GM12892 (cell line): ENCODE measurements around the gene CAMK2G.

ENCODE experiments used
- DNase-seq: peaks from one replicate; pipeline ENCODE4 v3.0.0; 2011; ENCODE audit not compliant: insufficient read length
- FAIRE-seq: peaks from 2 replicates; lab custom pipeline; 2011; peaks lifted over from hg19 to GRCh38; lab: Jason Lieb, UNC
- POLR2A ChIP-seq: IDR thresholded peaks from 2 replicates; pipeline ENCODE4 v1.6.1; 2011; ENCODE audit warnings: low read depth, low read length, control low read depth
- POLR2AphosphoS5 ChIP-seq: IDR thresholded peaks from 2 replicates; pipeline ENCODE4 v1.6.1; 2011; ENCODE audit warnings: low read depth, low read length, control low read depth
- TAF1 ChIP-seq: IDR thresholded peaks from 2 replicates; pipeline ENCODE4 v1.6.1; 2011; ENCODE audit warnings: low read depth, mild to moderate bottlenecking, control low read depth, low read length, borderline replicate concordance

The CAMK2G gene

GRCh38 chr10:73786512-73786885 is 87.9 kb downstream of the CAMK2G start:
- TF ChIP-seq TAF1 (no peak), POLR2A (no peak), POLR2AphosphoS5 (no peak)
- DNase-seq (no peak), FAIRE-seq (no peak)

DNA sequence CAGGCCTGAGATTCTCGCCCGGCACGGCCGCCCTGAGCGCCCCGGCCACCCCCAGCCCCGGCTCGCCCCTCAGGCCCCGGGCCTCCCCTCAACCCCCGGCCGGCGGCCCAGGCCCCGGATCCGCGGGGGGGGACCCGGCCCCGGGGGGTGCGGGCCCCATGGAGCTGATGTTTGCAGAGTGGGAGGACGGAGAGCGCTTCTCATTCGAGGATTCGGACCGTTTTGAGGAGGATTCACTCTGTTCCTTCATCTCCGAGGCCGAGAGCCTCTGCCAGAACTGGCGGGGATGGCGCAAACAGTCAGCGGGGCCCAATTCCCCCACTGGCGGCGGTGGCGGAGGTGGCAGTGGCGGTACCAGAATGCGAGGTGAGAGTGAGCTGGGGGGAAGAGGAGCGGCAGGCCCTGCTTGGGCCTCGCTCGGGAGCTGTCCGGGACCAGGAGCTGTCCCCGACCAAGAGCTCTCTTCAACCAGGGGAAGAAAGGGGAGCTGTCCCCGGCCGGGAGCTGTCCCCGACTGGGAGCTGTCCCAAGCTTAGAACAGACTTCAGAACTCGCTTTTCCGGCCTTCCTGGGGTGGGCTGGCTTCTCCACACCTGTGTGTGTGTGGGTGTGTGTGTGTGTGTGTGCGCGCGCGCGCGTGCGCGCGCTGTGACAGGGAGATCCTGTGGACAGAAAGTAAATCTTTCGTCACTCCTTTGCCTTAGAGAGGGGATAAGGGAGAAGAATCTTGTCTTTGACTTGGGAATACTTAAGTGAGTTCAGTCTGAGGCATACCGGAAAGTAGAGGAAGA is 88.4 kb downstream of the CAMK2G start:
- DNase-seq, result no peak
- FAIRE-seq, result peak; percentile 9
- TF ChIP-seq POLR2AphosphoS5 (no peak), TAF1 (no peak), POLR2A (no peak)

GRCh38 chr10:73785211-73785720 is 89.1 kb downstream of the CAMK2G start, which contains the start of gene ZSWIM8:
ZSWIM8 (plus strand) TSS chr10:73785606; CDS start chr10:73785879, 273 bp downstream.
- TF ChIP-seq POLR2AphosphoS5, result peak; percentile 45; the same call in 1 of the 2 replicates
- peak; percentile 64; the same call in 1 of the 2 replicates for TF ChIP-seq POLR2A
- no peak for TF ChIP-seq TAF1
- peak; percentile 92 for DNase-seq
- peak; percentile 100 for FAIRE-seq

DNA sequence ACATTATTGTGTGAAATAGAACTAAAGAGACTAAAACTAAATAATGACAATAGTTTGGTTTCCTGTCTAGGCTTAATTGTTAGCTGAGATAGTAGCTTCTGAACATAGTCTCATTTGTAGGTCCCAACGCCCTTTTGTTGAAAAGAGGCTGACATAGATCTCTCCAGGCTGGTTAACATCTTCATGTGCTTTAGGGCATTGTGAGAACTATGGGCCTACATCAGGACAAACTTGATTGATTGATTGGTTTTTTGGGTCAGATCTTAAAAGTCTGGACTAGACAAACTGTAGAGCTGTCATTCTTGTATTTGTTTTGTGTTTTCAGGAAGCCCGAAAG is 91.6 kb downstream of the CAMK2G start:
- TF ChIP-seq POLR2A (no peak), TAF1 (no peak), POLR2AphosphoS5 (no peak)
- FAIRE-seq (no peak), DNase-seq (no peak)

DNA sequence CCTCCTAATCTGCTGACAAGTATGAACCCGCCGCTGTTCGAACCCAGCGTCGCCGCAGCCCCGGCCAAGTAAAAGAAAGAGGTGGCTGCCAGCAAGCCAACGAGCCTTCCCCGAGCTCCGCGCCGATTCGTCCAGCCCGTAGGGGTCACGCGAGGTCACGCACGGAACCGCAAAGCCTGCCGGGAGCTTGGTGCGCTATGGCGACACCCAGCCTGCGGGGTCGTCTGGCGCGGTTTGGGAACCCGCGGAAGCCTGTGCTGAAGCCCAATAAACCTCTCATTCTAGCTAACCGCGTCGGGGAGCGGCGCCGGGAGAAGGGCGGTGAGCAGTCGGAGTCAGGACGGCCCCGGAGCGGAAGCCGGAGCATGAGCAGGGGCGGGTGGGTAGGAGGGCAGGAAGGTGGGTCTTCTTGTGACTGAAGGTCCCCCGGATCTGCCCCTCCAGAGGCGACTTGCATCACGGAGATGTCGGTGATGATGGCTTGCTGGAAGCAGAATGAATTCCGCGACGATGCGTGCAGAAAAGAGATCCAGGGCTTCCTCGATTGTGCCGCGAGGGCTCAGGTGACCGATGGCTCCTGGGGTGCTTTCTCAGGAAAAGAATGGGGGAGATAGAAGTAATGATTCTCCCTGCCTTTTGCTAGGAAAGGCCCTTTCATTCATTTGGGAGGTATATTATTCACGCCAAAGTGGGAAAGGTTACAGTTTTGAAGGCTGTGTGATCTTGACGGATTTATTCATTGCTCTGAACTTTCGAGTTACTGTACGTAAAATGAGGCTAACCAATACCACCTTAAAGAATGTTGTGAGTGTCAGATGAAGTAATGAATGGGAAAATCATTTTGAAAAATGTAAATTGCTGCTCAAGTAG is 92.2 kb downstream of the CAMK2G start, which contains the start of gene CHCHD1:
CHCHD1 (plus strand) TSS at position 170 of the 870 bp plus-strand sequence; CDS start at position 198, 28 bp downstream.
- FAIRE-seq (peak; percentile 96), DNase-seq (peak; percentile 88)
- TF ChIP-seq TAF1, result peak; percentile 74; the same call in 1 of the 2 replicates
- peak; percentile 90 for TF ChIP-seq POLR2AphosphoS5
- peak; percentile 95 for TF ChIP-seq POLR2A

DNA sequence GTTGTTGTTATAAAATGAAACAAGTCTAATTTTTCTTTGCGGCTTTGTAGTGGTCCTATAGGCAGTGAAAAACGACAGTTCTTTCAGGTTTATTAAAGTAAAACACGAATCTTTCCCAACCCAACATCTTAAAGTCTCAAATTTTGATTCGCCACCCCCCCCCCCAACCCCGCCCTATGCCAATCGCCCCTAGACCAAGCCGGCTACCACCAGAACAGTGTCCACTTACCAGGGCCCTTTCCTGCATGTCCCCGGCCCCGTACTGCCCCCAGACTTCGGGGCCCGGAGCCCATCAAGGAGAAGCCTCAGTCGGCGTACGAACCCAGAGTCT is 92.8 kb downstream of the CAMK2G start:
- TF ChIP-seq TAF1 (no peak), POLR2A (no peak), POLR2AphosphoS5 (no peak)
- no peak for DNase-seq
- no peak for FAIRE-seq

DNA sequence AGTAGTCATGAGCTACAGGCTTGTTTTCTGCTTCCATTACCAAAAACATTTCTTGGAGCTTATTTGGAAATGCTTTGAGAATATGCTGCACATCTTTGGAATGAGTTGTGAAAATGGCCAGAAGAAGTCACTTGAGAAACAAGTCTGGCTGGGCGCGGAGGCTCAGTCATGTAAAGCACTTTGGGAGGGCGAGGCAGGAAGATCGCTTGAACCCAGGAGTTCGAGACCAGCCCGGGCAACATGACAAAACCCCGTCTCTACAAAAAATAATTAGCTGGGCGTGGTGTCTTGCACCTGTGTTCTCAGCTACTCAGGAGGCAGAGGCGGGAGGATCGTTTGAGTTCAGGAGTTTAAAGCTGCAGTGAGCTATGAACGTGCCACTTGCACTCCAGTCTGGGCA is 93.4 kb downstream of the CAMK2G start:
- FAIRE-seq, result no peak
- no peak for DNase-seq
- no peak for TF ChIP-seq POLR2AphosphoS5
- TF ChIP-seq POLR2A, result no peak

- TF ChIP-seq POLR2AphosphoS5 (no peak), POLR2A (no peak), TAF1 (no peak)
- FAIRE-seq (no peak), DNase-seq (no peak)
Observed at GRCh38 chr10:73780301-73780700, 94.1 kb downstream of the CAMK2G start.

GRCh38 chr10:73779539-73780197 is 94.7 kb downstream of the CAMK2G start:
- FAIRE-seq, result no peak
- TF ChIP-seq POLR2AphosphoS5, result no peak
- TF ChIP-seq POLR2A, result no peak
- TF ChIP-seq TAF1, result no peak
- DNase-seq, result no peak

DNA sequence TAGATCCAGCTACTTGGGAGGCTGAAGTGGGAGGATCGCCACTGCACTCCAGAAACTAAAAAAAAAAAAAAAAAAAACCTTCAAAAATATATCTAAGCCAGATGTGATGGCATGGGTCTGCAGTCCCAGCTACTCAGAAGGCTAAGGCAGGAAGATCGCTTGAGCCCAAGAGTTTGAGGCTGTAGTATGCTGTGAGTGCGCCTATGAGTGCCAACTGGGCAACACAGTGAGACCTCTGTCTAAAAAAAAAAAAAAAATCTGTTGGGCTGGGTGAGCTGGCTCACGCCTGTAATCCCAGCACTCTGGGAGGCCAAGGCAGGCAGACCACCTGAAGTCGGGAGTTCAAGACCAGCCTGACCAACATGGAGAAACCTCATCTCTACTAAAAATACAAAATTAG is 95.3 kb downstream of the CAMK2G start:
- TF ChIP-seq TAF1 (no peak), POLR2A (no peak), POLR2AphosphoS5 (no peak)
- no peak for FAIRE-seq
- no peak for DNase-seq

DNA sequence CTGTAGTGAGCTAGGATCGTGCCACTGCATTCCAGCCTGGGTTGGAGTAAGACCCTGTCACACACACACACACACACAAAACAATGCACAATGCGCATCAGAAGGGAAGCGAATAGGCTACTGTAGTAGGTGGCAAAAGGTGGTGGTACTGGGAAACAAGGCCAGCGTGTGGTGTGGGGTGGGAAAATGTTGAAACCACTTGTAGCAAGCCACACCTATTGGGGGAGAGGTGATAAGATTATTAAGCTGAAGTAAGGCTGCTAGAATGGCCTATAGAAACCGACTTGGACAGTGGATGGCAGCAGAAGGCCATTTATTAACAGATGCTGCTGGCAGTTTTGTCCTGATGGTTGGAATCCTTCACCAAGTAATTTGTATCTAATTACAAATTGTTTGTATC is 99.7 kb downstream of the CAMK2G start:
- DNase-seq (no peak), FAIRE-seq (no peak)
- TF ChIP-seq POLR2AphosphoS5 (no peak), TAF1 (no peak), POLR2A (no peak)

GRCh38 chr10:73773152-73773879 is 101.0 kb downstream of the CAMK2G start:
- TF ChIP-seq POLR2AphosphoS5, result no peak
- no peak for TF ChIP-seq TAF1
- TF ChIP-seq POLR2A, result no peak
- DNase-seq, result no peak

More at GRCh38 chr10:73773152-73773879, 101.0 kb downstream of the CAMK2G start:
- peak; percentile 63 for FAIRE-seq
